SK-N-SH treated with all-trans-retinoic acid at 6 μM for 48 hours (cell line): ENCODE measurements around the gene BRD2.

Source experiments
- ATAC-seq: fragments of 200-7000 bp; cut with Tn5 transposase; 3 replicates; pipeline ENCODE4 v1.9.1; 2020; ENCODE audit warnings: mild to moderate bottlenecking, moderate library complexity
- ARNTL ChIP-seq: fragments of 450-650 bp; formaldehyde crosslinking; IDR thresholded peaks from 2 replicates; pipeline ENCODE4 v1.5.0; 2020; ENCODE audit warnings: low read depth, mild to moderate bottlenecking, moderate library complexity, borderline replicate concordance
- BACH2 ChIP-seq: fragments of 250-450 bp; sonication (Bioruptor Pico); IDR thresholded peaks from 2 replicates; pipeline ENCODE4 v1.9.0; 2021; ENCODE audit warnings: mild to moderate bottlenecking, borderline replicate concordance
- CREB5 ChIP-seq: fragments of 250-450 bp; sonication (Bioruptor Pico); IDR thresholded peaks from 2 replicates; pipeline ENCODE4 v1.5.1; 2020; ENCODE audit warnings: low read depth, mild to moderate bottlenecking, moderate library complexity
- CSDC2 ChIP-seq: fragments of 250-450 bp; sonication (Bioruptor Pico); IDR thresholded peaks from 2 replicates; pipeline ENCODE4 v1.5.0; 2020; ENCODE audit warnings: mild to moderate bottlenecking, moderate library complexity
- CSRNP3 ChIP-seq: fragments of 250-450 bp; sonication (Bioruptor Pico); IDR thresholded peaks from 2 replicates; pipeline ENCODE4 v1.5.1; 2021; ENCODE audit warnings: mild to moderate bottlenecking, moderate library complexity
- ESRRG ChIP-seq: fragments of 250-450 bp; sonication (Bioruptor Pico); IDR thresholded peaks from 2 replicates; pipeline ENCODE4 v1.6.1; 2021; ENCODE audit warnings: mild to moderate bottlenecking
- GLIS3 ChIP-seq: fragments of 250-450 bp; sonication (Bioruptor Pico); IDR thresholded peaks from 2 replicates; pipeline ENCODE4 v1.5.0; 2020; ENCODE audit warnings: mild to moderate bottlenecking, moderate library complexity
- ISL1 ChIP-seq: fragments of 250-450 bp; sonication (Bioruptor Pico); IDR thresholded peaks from 2 replicates; pipeline ENCODE4 v2.1.2; 2022; ENCODE audit warnings: mild to moderate bottlenecking, moderate library complexity
- OSR1 ChIP-seq: fragments of 250-450 bp; sonication (Bioruptor Pico); IDR thresholded peaks from 2 replicates; pipeline ENCODE4 v1.8.0; 2022; ENCODE audit warnings: moderate library complexity, mild to moderate bottlenecking, inconsistent platforms
- PATZ1 ChIP-seq: fragments of 250-450 bp; sonication (Bioruptor Pico); IDR thresholded peaks from 2 replicates; pipeline ENCODE4 v1.8.0; 2020; ENCODE audit warnings: mild to moderate bottlenecking, moderate library complexity, borderline replicate concordance
- POU6F1 ChIP-seq: fragments of 250-450 bp; sonication (Bioruptor Pico); IDR thresholded peaks from 2 replicates; pipeline ENCODE4 v1.8.0; 2021; ENCODE audit warnings: low read depth, mild to moderate bottlenecking, moderate library complexity, borderline replicate concordance
- PPARA ChIP-seq: fragments of 250-450 bp; sonication (Bioruptor Pico); IDR thresholded peaks from 2 replicates; pipeline ENCODE4 v1.5.0; 2020; ENCODE audit warnings: mild to moderate bottlenecking, borderline replicate concordance
- RARB ChIP-seq: fragments of 250-450 bp; sonication (Bioruptor Pico); IDR thresholded peaks from 2 replicates; pipeline ENCODE4 v1.8.0; 2021; ENCODE audit warnings: mild to moderate bottlenecking, moderate library complexity
- TCF4 ChIP-seq: fragments of 250-450 bp; sonication (Bioruptor Pico); IDR thresholded peaks from 2 replicates; pipeline ENCODE4 v1.8.0; 2021; ENCODE audit warnings: mild to moderate bottlenecking, moderate library complexity, borderline replicate concordance
- TOX ChIP-seq: fragments of 250-450 bp; sonication (Bioruptor Pico); IDR thresholded peaks from 2 replicates; pipeline ENCODE4 v1.8.0; 2021; ENCODE audit warnings: mild to moderate bottlenecking, moderate library complexity, borderline replicate concordance
- TSHZ2 ChIP-seq: fragments of 250-450 bp; sonication (Bioruptor Pico); IDR thresholded peaks from 2 replicates; pipeline ENCODE4 v1.5.0; 2020; ENCODE audit warnings: mild to moderate bottlenecking, moderate library complexity
- ZC3H10 ChIP-seq: fragments of 250-450 bp; sonication (Bioruptor Pico); IDR thresholded peaks from 2 replicates; pipeline ENCODE4 v1.5.1; 2021; ENCODE audit warnings: mild to moderate bottlenecking, moderate library complexity
- ZFP3 ChIP-seq: fragments of 250-450 bp; sonication (Bioruptor Pico); IDR thresholded peaks from 2 replicates; pipeline ENCODE4 v1.5.0; 2020; ENCODE audit warnings: mild to moderate bottlenecking, moderate library complexity
- ZFP30 ChIP-seq: fragments of 450-650 bp; formaldehyde crosslinking; IDR thresholded peaks from 2 replicates; pipeline ENCODE4 v1.5.0; 2022; ENCODE audit warnings: mild to moderate bottlenecking, moderate library complexity
- ZNF565 ChIP-seq: fragments of 450-650 bp; formaldehyde crosslinking; conservative IDR thresholded peaks from 2 replicates; pipeline ENCODE4 v1.5.0; 2020; ENCODE audit warnings: low read depth, mild to moderate bottlenecking, moderate library complexity
- ZNF70 ChIP-seq: fragments of 450-650 bp; formaldehyde crosslinking; IDR thresholded peaks from 2 replicates; pipeline ENCODE4 v1.5.0; 2020; ENCODE audit warnings: mild to moderate bottlenecking, moderate library complexity
- ZNF8 ChIP-seq: fragments of 450-650 bp; formaldehyde crosslinking; IDR thresholded peaks from 2 replicates; pipeline ENCODE4 v1.5.0; 2020; ENCODE audit warnings: mild to moderate bottlenecking, moderate library complexity

The BRD2 gene

GRCh38 chr6:33017694-33018353, 49.4 kb downstream of the BRD2 start:
- ATAC-seq: no peak
- TF ChIP-seq GLIS3 (CRISPR knock-in tag) (no peak), CSDC2 (CRISPR knock-in tag) (no peak), ESRRG (no peak), CREB5 (no peak), TSHZ2 (CRISPR knock-in tag) (no peak), ARNTL (CRISPR knock-in tag) (no peak), OSR1 (CRISPR knock-in tag) (no peak), PPARA (CRISPR knock-in tag) (no peak), ISL1 (CRISPR knock-in tag) (no peak), ZNF565 (CRISPR knock-in tag) (no peak), RARB (CRISPR knock-in tag) (no peak), CSRNP3 (no peak), TOX (CRISPR knock-in tag) (no peak), ZNF8 (CRISPR knock-in tag) (no peak), ZFP3 (CRISPR knock-in tag) (no peak), ZNF70 (CRISPR knock-in tag) (no peak), POU6F1 (no peak), BACH2 (no peak)

- no peak for TF ChIP-seq ARNTL (CRISPR knock-in tag)
- no peak for TF ChIP-seq ZFP3 (CRISPR knock-in tag)
- no peak for TF ChIP-seq TCF4 (CRISPR knock-in tag)
- no peak for TF ChIP-seq ZNF8 (CRISPR knock-in tag)
- TF ChIP-seq ZC3H10 (CRISPR knock-in tag): no peak
- TF ChIP-seq POU6F1: no peak
- no peak for TF ChIP-seq GLIS3 (CRISPR knock-in tag)
- TF ChIP-seq PATZ1 (CRISPR knock-in tag): no peak
- no peak for TF ChIP-seq CSDC2 (CRISPR knock-in tag)
- TF ChIP-seq ZFP30: no peak
- no peak for ATAC-seq
Observed at GRCh38 chr6:33018418-33018817, 50.0 kb downstream of the BRD2 start.
